Panc1 (cell line): Measurements from ENCODE around the gene WDR90.

Experiments
- POLR2AphosphoS5 ChIP-seq: IDR thresholded peaks from 2 replicates; pipeline ENCODE4 v1.6.1; 2012; ENCODE audit warnings: mild to moderate bottlenecking, low read depth, low read length, moderate library complexity
- SIN3A ChIP-seq: IDR thresholded peaks from 2 replicates; pipeline ENCODE4 v1.6.1; 2012; ENCODE audit warnings: low read depth, mild to moderate bottlenecking, low read length, moderate library complexity, borderline replicate concordance; ENCODE audit not compliant: insufficient read depth
- TF ChIP-seq, protein P1 (sequence below): fragments of 450-650 bp; IDR thresholded peaks from 2 replicates; pipeline ENCODE4 v1.5.1; 2017; ENCODE audit warnings: mild to moderate bottlenecking
- TF ChIP-seq, protein P2 (sequence below), 2 experiments: IDR thresholded peaks; 2 replicates each; pipeline ENCODE4 v1.6.1; 2011 to 2012; ENCODE audit warnings: low read depth in 2 of 2, control low read depth in 1 of 2, low read length in 1 of 2, mild to moderate bottlenecking in 1 of 2, moderate library complexity in 1 of 2; ENCODE audit not compliant: insufficient read depth in 1 of 2

- TF ChIP-seq, protein P1, sequence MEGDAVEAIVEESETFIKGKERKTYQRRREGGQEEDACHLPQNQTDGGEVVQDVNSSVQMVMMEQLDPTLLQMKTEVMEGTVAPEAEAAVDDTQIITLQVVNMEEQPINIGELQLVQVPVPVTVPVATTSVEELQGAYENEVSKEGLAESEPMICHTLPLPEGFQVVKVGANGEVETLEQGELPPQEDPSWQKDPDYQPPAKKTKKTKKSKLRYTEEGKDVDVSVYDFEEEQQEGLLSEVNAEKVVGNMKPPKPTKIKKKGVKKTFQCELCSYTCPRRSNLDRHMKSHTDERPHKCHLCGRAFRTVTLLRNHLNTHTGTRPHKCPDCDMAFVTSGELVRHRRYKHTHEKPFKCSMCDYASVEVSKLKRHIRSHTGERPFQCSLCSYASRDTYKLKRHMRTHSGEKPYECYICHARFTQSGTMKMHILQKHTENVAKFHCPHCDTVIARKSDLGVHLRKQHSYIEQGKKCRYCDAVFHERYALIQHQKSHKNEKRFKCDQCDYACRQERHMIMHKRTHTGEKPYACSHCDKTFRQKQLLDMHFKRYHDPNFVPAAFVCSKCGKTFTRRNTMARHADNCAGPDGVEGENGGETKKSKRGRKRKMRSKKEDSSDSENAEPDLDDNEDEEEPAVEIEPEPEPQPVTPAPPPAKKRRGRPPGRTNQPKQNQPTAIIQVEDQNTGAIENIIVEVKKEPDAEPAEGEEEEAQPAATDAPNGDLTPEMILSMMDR, result no peak
- TF ChIP-seq POLR2AphosphoS5 (no peak), SIN3A (no peak)
- TF ChIP-seq, protein P2, sequence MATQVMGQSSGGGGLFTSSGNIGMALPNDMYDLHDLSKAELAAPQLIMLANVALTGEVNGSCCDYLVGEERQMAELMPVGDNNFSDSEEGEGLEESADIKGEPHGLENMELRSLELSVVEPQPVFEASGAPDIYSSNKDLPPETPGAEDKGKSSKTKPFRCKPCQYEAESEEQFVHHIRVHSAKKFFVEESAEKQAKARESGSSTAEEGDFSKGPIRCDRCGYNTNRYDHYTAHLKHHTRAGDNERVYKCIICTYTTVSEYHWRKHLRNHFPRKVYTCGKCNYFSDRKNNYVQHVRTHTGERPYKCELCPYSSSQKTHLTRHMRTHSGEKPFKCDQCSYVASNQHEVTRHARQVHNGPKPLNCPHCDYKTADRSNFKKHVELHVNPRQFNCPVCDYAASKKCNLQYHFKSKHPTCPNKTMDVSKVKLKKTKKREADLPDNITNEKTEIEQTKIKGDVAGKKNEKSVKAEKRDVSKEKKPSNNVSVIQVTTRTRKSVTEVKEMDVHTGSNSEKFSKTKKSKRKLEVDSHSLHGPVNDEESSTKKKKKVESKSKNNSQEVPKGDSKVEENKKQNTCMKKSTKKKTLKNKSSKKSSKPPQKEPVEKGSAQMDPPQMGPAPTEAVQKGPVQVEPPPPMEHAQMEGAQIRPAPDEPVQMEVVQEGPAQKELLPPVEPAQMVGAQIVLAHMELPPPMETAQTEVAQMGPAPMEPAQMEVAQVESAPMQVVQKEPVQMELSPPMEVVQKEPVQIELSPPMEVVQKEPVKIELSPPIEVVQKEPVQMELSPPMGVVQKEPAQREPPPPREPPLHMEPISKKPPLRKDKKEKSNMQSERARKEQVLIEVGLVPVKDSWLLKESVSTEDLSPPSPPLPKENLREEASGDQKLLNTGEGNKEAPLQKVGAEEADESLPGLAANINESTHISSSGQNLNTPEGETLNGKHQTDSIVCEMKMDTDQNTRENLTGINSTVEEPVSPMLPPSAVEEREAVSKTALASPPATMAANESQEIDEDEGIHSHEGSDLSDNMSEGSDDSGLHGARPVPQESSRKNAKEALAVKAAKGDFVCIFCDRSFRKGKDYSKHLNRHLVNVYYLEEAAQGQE (IDR thresholded peaks at IDR 0.05; ENCODE audit: insufficient read depth in 1 of 2, low read depth in 2 of 2, low read length in 1 of 2), result no peak
These were observed 58.9 kb downstream of the WDR90 start for GRCh38 chr16:708019-708418.
